Measurements from ENCODE around the gene USP47. TPM values are rescaled to one million over a fixed set of nuclear protein-coding genes. Genes with fewer than 3 reads are reported as not detected.

USP47 gene
- total RNA-seq, 1 donor from 2014 or later: 48.1 TPM

DNA sequence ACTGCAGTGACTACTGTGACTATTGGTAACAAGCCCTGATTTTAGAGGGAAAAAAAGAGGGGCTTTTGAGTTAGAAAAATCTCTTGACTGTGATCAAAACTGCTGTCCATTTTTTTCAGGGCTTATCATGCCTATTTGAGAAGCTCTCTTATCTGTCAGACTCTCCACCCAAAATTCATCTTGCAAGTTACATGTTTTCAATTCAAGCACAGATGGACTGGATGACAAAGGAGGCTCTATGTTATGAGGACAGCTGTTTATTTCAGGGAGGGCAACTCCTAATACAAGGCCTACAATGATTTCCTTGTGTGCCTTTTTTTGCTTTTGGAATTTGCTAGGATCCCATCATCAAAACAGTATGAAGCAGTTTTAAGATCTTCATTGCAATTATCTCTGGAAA, 35.2 kb upstream of the USP47 start:
- Histone ChIP-seq H3K27ac (no peak overlapping the region), H3K36me3 (no peaks in the 10 kb centered on the region), H3K9me3 (no peaks in the 10 kb centered on the region), H3K4me1 (peaks cover 12% of the 10 kb centered on the region), H3K27me3 (no peaks in the 10 kb centered on the region), H3K4me3 (no peak overlapping the region)
- DNase-seq: no peak
- intact Hi-C loops (cut with DNase I): loop anchor here (10.0 kb wide), 1 partner anchor 238 kb away; no protein-coding TSS in a partner anchor
- ATAC-seq: no peak
- no peak for TF ChIP-seq CTCF (IDR thresholded peaks at IDR 0.05)

GRCh38 chr11:11807811-11808782, 33.7 kb upstream of the USP47 start:
- Histone ChIP-seq H3K27ac (no peak overlapping the region), H3K27me3 (no peaks in the 10 kb centered on the region), H3K9me3 (no peaks in the 10 kb centered on the region), H3K4me1 (peaks cover 12% of the 10 kb centered on the region), H3K36me3 (no peaks in the 10 kb centered on the region), H3K4me3 (no peak overlapping the region)
- no peak for ATAC-seq
- intact Hi-C loops (cut with DNase I): loop anchor here (10.0 kb wide), 1 partner anchor 237 kb away; no protein-coding TSS in a partner anchor
- DNase-seq: no peak
- TF ChIP-seq CTCF (IDR thresholded peaks at IDR 0.05): no peak

DNA sequence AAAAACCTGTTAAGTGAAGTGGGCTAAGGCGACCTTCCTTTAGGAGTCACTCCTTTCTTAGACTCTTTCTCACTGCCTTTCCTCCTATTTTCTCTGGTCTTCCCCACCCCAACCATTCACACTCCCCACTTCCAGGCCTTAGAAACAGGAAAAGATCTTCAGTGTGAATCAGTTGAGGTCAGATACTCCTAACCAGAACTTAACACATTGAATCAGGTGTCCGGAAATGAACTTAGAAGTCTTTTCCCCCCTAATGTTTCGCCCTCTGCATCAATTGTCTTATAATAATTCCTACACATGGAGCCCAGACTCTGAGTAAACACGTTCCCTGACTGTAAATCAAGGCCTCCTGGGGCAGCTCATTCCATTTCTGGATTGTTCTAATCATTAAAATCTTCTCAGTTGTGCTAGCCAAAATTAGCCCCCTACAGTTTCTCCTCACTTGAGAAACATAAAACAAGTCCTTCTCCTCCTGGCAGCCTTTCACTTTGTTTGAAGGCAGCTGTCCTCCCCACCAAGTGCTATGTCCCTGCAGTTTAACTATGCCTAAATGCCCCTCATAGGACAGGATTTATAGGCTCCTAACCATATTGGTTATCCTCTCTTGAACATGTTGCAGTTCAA, 32.7 kb upstream of the USP47 start:
- ATAC-seq: no peak
- intact Hi-C loops (cut with DNase I): loop anchor here (10.0 kb wide), 1 partner anchor 236 kb away; no protein-coding TSS in a partner anchor
- H3K4me3 ChIP-seq: no peak overlapping the region
- no peaks in the 10 kb centered on the region for H3K9me3 ChIP-seq
- H3K27ac ChIP-seq: no peak overlapping the region
- DNase-seq: no peak
- no peaks in the 10 kb centered on the region for H3K27me3 ChIP-seq
- no peaks in the 10 kb centered on the region for H3K36me3 ChIP-seq
- peaks cover 12% of the 10 kb centered on the region for H3K4me1 ChIP-seq
- TF ChIP-seq CTCF (IDR thresholded peaks at IDR 0.05): no peak

- no peaks in the 10 kb centered on the region for H3K36me3 ChIP-seq
- peaks cover 12% of the 10 kb centered on the region for H3K4me1 ChIP-seq
- no peaks in the 10 kb centered on the region for H3K27me3 ChIP-seq
- no peak overlapping the region for H3K4me3 ChIP-seq
- no peak for TF ChIP-seq CTCF (IDR thresholded peaks at IDR 0.05)
- ATAC-seq: no peak
- no peaks in the 10 kb centered on the region for H3K9me3 ChIP-seq
- DNase-seq: no peak
- no peak overlapping the region for H3K27ac ChIP-seq
- intact Hi-C loops (cut with DNase I): no loop called here
Observed at GRCh38 chr11:11810764-11811726, 30.7 kb upstream of the USP47 start.

DNA sequence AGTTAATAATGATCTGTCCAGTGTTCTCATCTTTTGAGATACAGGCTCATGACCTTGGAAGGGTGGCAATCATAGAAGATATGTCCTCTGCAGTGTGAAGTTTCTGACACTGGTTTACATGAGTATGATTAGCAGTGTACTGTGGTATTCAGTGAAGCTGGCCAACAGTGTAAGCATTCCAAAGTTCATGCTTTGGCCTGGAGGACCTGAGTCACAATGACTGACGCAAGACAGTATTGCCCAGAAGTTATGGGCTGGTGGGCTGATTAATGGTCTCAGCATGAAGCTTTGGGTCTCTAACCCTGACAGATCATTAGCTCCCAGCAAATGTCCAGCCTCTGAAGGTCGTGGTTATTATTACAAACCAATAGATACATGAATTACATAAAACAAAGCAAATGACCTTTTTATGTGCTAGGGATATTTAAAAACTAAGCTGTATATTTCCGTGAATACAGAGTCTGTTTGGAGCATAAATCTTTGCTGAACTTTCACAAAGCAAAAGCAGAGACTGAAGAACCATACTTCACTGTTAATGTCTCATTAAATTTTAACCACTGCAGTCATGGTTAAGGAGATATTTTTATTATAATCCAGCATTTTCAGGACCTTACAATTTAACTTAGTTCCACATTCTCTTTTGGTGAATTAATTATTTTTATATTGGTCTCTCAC, 28.3 kb upstream of the USP47 start:
- no peak overlapping the region for H3K4me3 ChIP-seq
- H3K4me1 ChIP-seq: peaks cover 11% of the 10 kb centered on the region
- H3K27ac ChIP-seq: no peak overlapping the region
- intact Hi-C loops (cut with DNase I): no loop called here
- DNase-seq (no peak), ATAC-seq (peak; percentile 89)
- TF ChIP-seq CTCF (IDR thresholded peaks at IDR 0.05): no peak
- no peaks in the 10 kb centered on the region for H3K27me3 ChIP-seq
- H3K9me3 ChIP-seq: no peaks in the 10 kb centered on the region
- no peaks in the 10 kb centered on the region for H3K36me3 ChIP-seq

All from upper lobe of right lung (tissue), 1 donor.